CD4-positive, alpha-beta T cell treated with Interleukin-17A for 1 hour (primary cell): ENCODE results near the gene ATP1B3.
"Not testable (repeated sequence)": the region's sequence is repeated elsewhere in the genome, so short reads cannot be mapped to it uniquely, and the experiment has no call there.

Experiments used
- DNase-seq: peaks from one replicate; pipeline ENCODE4 v3.0.0-alpha.2; 2020

ATP1B3 gene

DNA sequence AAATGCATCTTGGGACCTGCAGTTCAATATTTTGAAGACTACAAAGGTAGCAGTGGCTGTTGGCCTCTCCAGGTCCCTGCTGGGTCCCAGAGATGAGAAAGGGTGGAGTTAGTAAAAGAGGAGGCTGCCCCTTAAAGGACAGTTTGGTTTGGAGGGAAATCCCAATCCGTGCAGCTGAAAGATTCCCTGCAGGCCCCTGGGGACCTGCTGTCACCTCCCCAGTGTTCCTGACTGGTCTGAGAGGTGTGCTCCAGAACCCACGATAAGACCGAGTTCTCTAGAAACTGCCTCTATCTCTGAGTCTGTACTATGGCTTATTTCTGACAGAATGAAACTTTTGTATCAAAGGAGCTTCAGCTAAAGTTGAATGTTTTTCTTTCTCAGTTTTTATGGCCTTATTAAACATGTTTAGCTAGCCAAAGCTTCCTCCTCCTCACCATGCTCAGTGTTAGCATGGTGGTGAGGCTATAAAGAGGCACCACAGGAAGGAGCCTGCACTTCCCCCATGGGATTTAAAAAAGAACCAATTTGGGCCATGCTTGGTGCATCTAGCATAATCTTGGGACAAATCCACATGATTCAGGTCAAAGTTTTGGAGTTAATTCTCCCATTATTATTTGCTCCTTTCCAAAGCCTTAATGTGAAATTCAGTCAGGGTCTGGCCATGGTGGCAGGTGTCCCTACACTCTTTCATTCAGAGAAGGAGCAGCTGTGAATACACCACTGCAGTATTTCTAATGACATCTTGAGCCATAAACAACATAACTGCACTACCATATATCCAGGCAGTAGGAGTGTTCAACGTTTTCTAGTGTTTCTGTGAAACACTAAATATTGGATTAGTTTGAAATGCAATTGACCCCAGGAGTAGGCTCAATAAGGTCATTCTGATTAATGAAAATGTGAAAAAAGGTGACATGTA is 74.4 kb downstream of the ATP1B3 start:
- no peak for DNase-seq

- no peak for DNase-seq
Observed at GRCh38 chr3:141952611-141953010, 76.2 kb downstream of the ATP1B3 start.

- DNase-seq, result no peak
Observed at GRCh38 chr3:141955175-141955574, 78.7 kb downstream of the ATP1B3 start.

- DNase-seq, result no peak
Observed at GRCh38 chr3:141959589-141960554, 83.4 kb downstream of the ATP1B3 start.

DNA sequence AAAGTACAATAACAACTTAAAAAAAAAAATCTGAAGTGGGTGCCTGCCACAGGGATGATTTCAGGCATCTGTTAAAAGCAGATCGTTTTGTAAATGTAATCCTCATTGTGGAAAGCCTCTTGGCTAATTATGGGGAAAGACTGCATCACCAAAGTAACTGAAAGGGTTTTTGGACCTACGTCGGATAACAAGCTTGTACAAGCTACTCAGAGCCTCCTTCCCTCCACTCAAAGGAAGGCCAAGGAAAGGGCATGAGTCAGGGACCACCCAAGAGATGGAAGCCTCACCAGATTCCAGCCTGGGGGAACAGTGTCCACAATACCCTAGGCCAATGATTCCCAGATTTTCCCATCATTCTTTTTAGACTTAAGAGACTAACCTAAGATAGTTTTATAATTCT is 84.3 kb downstream of the ATP1B3 start:
- no peak for DNase-seq

DNA sequence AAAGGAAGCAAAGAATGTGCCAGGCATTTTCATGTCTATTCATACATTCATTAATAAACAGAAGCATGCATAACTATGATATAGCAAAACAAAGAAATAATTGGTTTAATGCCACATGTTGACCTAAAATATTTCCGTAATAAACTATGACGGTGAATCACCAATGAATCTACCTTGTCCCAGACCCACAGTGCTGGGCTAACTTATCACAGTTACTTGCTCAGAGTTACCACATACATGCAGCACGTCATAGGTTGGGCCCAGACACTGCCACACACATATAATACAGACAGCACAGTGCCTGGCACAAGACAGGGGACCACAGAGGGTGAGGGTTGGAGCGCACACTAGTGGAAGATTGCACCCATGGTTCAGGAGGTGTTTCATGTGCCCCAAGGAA is 86.9 kb downstream of the ATP1B3 start:
- DNase-seq, result no peak

- DNase-seq, result no peak
Observed at GRCh38 chr3:141965471-141965870, 89.0 kb downstream of the ATP1B3 start.

DNA sequence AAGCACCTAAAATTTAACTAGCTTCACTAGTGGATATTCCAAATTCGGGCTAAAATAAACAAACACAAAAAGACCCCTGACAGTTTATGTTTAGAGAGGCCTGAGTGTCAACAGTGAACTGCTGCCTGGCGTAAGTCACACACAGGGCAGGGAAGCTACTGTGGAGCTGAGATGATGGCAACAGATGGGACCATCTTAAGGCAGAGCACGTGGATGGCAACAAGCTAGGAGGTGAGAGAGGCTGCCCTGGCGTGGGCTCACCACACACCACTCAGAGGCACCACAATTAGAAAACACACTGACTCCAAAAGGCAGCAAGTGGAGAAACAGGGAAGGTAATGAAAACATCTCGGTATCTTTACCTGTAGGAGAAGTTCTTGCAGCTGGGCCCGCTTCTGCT is 93.3 kb downstream of the ATP1B3 start:
- DNase-seq, result no peak

DNA sequence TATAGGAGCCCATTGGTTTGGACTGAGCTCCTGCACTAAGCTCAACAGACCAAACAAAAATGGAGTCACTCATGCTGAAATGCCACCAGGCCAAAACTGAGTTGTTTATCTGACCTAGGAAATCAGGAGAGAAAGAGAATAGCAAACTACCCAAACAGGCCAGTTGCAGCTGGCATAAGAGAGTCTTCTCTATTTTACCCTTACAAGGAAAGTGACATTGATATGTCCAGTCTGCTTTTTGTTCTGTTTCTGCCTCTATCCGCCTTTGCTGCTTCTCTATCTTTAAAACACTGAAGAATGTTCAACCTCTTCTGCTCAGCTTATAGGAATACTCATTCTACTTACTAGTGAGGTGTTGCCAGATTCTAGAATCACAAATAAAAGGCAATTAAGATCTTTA is 95.1 kb downstream of the ATP1B3 start:
- DNase-seq, result no peak

- no peak for DNase-seq
Observed at GRCh38 chr3:141972399-141972798, 96.0 kb downstream of the ATP1B3 start.

DNA sequence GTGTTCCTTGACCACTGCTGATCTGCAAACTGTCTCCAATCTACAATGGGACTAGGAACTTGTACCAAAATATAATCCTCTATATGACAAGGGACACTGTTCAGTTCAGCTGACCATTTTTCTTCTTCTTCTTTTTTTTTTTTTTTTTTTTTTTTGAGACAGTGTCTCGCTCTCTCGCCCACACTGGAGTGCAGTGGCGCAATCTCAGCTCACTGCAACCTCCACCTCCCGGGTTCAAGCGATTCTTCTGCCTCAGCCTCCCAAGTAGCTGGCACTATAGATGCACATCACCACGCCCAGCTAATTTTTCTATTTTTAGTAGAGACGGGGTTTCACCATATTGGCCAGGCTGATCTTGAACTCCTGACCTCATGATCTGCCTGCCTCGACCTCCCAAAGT is 98.3 kb downstream of the ATP1B3 start:
- not testable (repeated sequence) for DNase-seq
